Natural killer cell (primary cell): ENCODE results near the gene FBXO15. TPM values are rescaled to one million over a fixed set of nuclear protein-coding genes. Genes with fewer than 3 reads are reported as not detected.

Experiments
- ATAC-seq, 3 donors: fragments of 150-1000 bp in 2 of 3; fragments of 200-7000 bp in 1 of 3; cut with Tn5 transposase; 1 replicate in 1 of 3; 2 replicates in 2 of 3; pipeline ENCODE4 v1.10.0; 2021; ENCODE audit warnings: mild to moderate bottlenecking in 2 of 3, moderate library complexity in 2 of 3
- DNase-seq, 2 donors: peaks; one replicate each; pipeline versions ENCODE4 v3.0.0 to v3.0.0-alpha.2; 2013 to 2021; ENCODE audit warnings: mixed read lengths in 1 of 2
- H3K27ac ChIP-seq: one replicate; pipeline ENCODE4 v1.5.1; 2013; ENCODE audit warnings: mild to moderate bottlenecking, low read length
- H3K27me3 ChIP-seq: one replicate; pipeline ENCODE4 v1.6.1; 2013; ENCODE audit warnings: low read length; ENCODE audit not compliant: control insufficient read depth, insufficient read depth
- H3K36me3 ChIP-seq: one replicate; pipeline ENCODE4 v1.6.1; 2013; ENCODE audit warnings: low read length; ENCODE audit not compliant: control insufficient read depth, insufficient read depth
- H3K4me1 ChIP-seq: one replicate; pipeline ENCODE4 v1.6.1; 2013; ENCODE audit warnings: low read length; ENCODE audit not compliant: control insufficient read depth, insufficient read depth
- H3K4me3 ChIP-seq: one replicate; pipeline ENCODE4 v1.5.1; 2013; ENCODE audit warnings: low read length
- H3K9me3 ChIP-seq: one replicate; pipeline ENCODE4 v1.6.1; 2013; ENCODE audit warnings: low read length; ENCODE audit not compliant: control insufficient read depth, insufficient read depth
- H3K27ac Mint-ChIP-seq, 2 donors: one replicate each; pipeline ENCODE4 v1.8.0; 2022; ENCODE audit warnings: mild to moderate bottlenecking in 2 of 2, mixed read lengths in 2 of 2, moderate library complexity in 1 of 2
- H3K27me3 Mint-ChIP-seq, 2 donors: one replicate each; pipeline ENCODE4 v1.8.0; 2022; ENCODE audit warnings: low read depth in 2 of 2, mixed read lengths in 2 of 2
- H3K36me3 Mint-ChIP-seq: one replicate; pipeline ENCODE4 v1.8.0; 2022; ENCODE audit warnings: mixed read lengths
- H3K4me1 Mint-ChIP-seq, 2 donors: one replicate each; pipeline ENCODE4 v1.8.0; 2022; ENCODE audit warnings: mixed read lengths in 2 of 2
- H3K4me3 Mint-ChIP-seq: one replicate; pipeline ENCODE4 v1.8.0; 2022; ENCODE audit warnings: mild to moderate bottlenecking, moderate library complexity, mixed read lengths
- H3K9me3 Mint-ChIP-seq, 2 donors: one replicate each; pipeline ENCODE4 v1.8.0; 2022; ENCODE audit warnings: mixed read lengths in 2 of 2
- WGBS: methylation state at CpG from one replicate; pipeline ENCODE4 v1.1.7; 2013; ENCODE audit warnings: missing lambda C conversion rate; ENCODE audit not compliant: insufficient coverage; 5-methylcytosine and 5-hydroxymethylcytosine counted together
- intact Hi-C: fragments of 100-400 bp; cut with micrococcal nuclease; formaldehyde crosslinking; loops from one replicate; pipeline ENCODE4 v1.14.2; 2022
- total RNA-seq, 4 donors: library from RNA; stranded (reverse); fragments of 120-200 nt in 1 of 4; gene quantifications; one replicate each; pipeline versions ENCODE4 v1.2.3 to v1.2.4, GENCODE V29; 2013 to 2022
- TF ChIP-seq, protein P1 (sequence below): fragments of 200-600 bp; IDR thresholded peaks from one replicate; pipeline ENCODE4 v1.8.0; 2022; ENCODE audit warnings: antibody characterized with exemption

FBXO15 gene
- total RNA-seq, 3 donors from 2014 or later (not counting 1 experiment from before 2014, with no cell fraction given), result 0.50 to 2.6 (median 0.87) TPM

DNA sequence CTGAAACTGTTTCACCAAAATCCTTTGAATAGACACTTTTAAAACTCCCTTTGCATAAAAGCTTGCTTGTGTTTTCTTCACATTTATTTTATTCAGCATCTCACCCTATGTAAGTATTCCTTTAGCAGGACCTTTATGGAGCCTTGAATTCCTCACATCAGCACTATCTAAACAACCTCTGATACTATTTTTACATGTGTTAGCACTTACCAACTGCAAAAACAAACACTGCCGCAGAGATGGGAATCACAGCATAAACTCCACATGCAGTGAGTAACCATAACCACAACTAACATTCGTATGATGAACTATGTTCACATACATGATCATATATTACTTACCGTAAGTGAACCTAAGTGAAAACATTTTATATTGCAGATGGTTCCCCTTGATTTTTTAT lies 15.4 kb downstream of the FBXO15 start:
- Mint-ChIP-seq H3K27ac (no peak overlapping the region), H3K36me3 (no peaks in the 10 kb centered on the region), H3K27me3 (peaks cover 4 to 18% of the 10 kb centered on the region in 2 donors), H3K9me3 (no peaks in the 10 kb centered on the region), H3K4me1 (no peaks in the 10 kb centered on the region), H3K4me3 (no peak overlapping the region)
- ATAC-seq (no peak), DNase-seq (no peak)
- TF ChIP-seq, protein P1, sequence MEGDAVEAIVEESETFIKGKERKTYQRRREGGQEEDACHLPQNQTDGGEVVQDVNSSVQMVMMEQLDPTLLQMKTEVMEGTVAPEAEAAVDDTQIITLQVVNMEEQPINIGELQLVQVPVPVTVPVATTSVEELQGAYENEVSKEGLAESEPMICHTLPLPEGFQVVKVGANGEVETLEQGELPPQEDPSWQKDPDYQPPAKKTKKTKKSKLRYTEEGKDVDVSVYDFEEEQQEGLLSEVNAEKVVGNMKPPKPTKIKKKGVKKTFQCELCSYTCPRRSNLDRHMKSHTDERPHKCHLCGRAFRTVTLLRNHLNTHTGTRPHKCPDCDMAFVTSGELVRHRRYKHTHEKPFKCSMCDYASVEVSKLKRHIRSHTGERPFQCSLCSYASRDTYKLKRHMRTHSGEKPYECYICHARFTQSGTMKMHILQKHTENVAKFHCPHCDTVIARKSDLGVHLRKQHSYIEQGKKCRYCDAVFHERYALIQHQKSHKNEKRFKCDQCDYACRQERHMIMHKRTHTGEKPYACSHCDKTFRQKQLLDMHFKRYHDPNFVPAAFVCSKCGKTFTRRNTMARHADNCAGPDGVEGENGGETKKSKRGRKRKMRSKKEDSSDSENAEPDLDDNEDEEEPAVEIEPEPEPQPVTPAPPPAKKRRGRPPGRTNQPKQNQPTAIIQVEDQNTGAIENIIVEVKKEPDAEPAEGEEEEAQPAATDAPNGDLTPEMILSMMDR, result no peak
- no peaks in the 10 kb centered on the region for H3K9me3 ChIP-seq
- no peaks in the 10 kb centered on the region for H3K27me3 ChIP-seq
- 96% methylated on average over 2 of the region's 3 CpGs for WGBS
- intact Hi-C loops, result no loop called here
- no peaks in the 10 kb centered on the region for H3K36me3 ChIP-seq
- no peak overlapping the region for H3K4me3 ChIP-seq
- no peak overlapping the region for H3K27ac ChIP-seq
- H3K4me1 ChIP-seq, result no peaks in the 10 kb centered on the region

DNA sequence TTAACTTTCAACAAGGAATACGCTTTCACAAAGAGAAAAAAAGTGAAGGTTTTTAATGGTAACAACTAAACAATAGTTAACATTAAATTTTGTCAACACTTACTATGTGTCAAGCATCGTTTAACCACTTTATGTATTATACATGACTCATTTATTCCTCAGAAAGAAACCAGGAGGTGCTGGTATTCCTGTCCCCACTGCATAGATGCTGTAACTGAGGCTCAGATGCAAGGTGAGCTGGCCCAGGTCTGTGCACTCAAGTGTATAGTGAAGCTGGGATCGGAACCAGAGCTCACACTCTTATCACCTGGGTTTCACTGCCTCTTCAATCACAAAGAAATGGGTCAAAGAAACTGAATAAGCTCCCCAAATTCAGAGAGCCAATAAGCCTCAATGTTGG lies 16.5 kb downstream of the FBXO15 start:
- H3K36me3 Mint-ChIP-seq, result no peaks in the 10 kb centered on the region
- H3K4me1 Mint-ChIP-seq, result no peaks in the 10 kb centered on the region
- H3K4me3 Mint-ChIP-seq, result no peak overlapping the region
- no peak overlapping the region for H3K4me3 ChIP-seq
- no peaks in the 10 kb centered on the region for H3K9me3 ChIP-seq
- DNase-seq, result no peak
- ATAC-seq, result no peak
- TF ChIP-seq, protein P1, result no peak
- intact Hi-C loops, result no loop called here
- no peaks in the 10 kb centered on the region for H3K4me1 ChIP-seq
- H3K27ac Mint-ChIP-seq, result no peak overlapping the region
- no peaks in the 10 kb centered on the region for H3K36me3 ChIP-seq
- peaks cover 4 to 19% of the 10 kb centered on the region in 2 donors for H3K27me3 Mint-ChIP-seq
- no peak overlapping the region for H3K27ac ChIP-seq
- H3K9me3 Mint-ChIP-seq, result no peaks in the 10 kb centered on the region
- 89% methylated on average over 2 of the region's 3 CpGs for WGBS
- H3K27me3 ChIP-seq, result no peaks in the 10 kb centered on the region

DNA sequence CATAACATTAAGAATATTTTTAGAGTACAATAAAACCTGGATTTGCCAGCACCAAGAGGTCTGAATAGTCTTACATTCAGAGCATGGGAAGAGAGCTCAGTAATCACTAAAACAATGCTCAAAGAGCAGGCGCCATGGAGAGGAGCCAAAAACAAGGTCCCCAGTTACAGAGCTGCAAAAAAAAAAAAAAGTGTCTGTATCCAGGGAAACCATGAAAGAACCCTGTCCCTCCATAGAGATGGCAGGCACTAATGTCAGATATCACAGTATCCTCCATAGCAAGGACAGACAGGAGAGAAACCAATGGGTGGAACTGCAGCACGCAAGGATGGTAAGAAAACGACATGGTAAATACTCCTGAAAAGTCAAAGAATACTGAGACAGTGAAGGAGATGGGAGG lies 19.5 kb downstream of the FBXO15 start:
- 96% methylated on average over 3 of the region's 3 CpGs for WGBS
- peaks cover 5 to 20% of the 10 kb centered on the region in 2 donors for H3K27me3 Mint-ChIP-seq
- no peak overlapping the region for H3K4me3 Mint-ChIP-seq
- Histone ChIP-seq H3K9me3 (no peaks in the 10 kb centered on the region), H3K27me3 (no peaks in the 10 kb centered on the region), H3K36me3 (no peaks in the 10 kb centered on the region), H3K27ac (no peak overlapping the region), H3K4me3 (no peak overlapping the region), H3K4me1 (no peaks in the 10 kb centered on the region)
- H3K4me1 Mint-ChIP-seq, result no peaks in the 10 kb centered on the region
- TF ChIP-seq, protein P1, result no peak
- ATAC-seq (no peak), DNase-seq (no peak)
- no peaks in the 10 kb centered on the region for H3K36me3 Mint-ChIP-seq
- no peak overlapping the region for H3K27ac Mint-ChIP-seq
- intact Hi-C loops, result no loop called here
- H3K9me3 Mint-ChIP-seq, result no peaks in the 10 kb centered on the region
